HFFc6 (cell line): ENCODE data around the gene CALU. TPM values are rescaled to one million over a fixed set of nuclear protein-coding genes. Genes with fewer than 3 reads are reported as not detected.

Experiments
- DNase-seq: peaks from one replicate; pipeline ENCODE4 v3.0.0-alpha.2; 2018
- H3K27ac Mint-ChIP-seq: 2 replicates; pipeline ENCODE4 v1.8.0; 2020; ENCODE audit warnings: mild to moderate bottlenecking, mixed read lengths
- H3K27me3 Mint-ChIP-seq: 2 replicates; pipeline ENCODE4 v1.8.0; 2021; ENCODE audit warnings: mild to moderate bottlenecking, moderate library complexity, mixed read lengths; ENCODE audit not compliant: insufficient read depth
- H3K36me3 Mint-ChIP-seq: 2 replicates; pipeline ENCODE4 v1.8.0; 2021; ENCODE audit warnings: low read depth, mixed read lengths
- H3K4me1 Mint-ChIP-seq: 2 replicates; pipeline ENCODE4 v1.8.0; 2020; ENCODE audit warnings: low read depth, mixed read lengths
- H3K4me3 Mint-ChIP-seq: 2 replicates; pipeline ENCODE4 v1.8.0; 2020; ENCODE audit warnings: mild to moderate bottlenecking, moderate library complexity, mixed read lengths
- H3K9me3 Mint-ChIP-seq: 2 replicates; pipeline ENCODE4 v1.8.0; 2020; ENCODE audit warnings: mild to moderate bottlenecking, mixed read lengths
- total RNA-seq, 6 experiments: library from RNA; stranded (reverse); fragmentation: NEBNext Ultra II Directional; extraction: Animal tissue kit (Norgen Biotek cat#: 25700); gene quantifications; 2 replicates in 1 of 6; 3 replicates in 5 of 6; pipeline ENCODE4 v1.2.3, GENCODE V29; 2021
- TF ChIP-seq, protein P1 (sequence below): fragments of 200-600 bp; sonication (generic); IDR thresholded peaks from 2 replicates; pipeline ENCODE4 v1.5.0; 2021; ENCODE audit warnings: antibody characterized with exemption, mild to moderate bottlenecking

The CALU gene
- total RNA-seq, 6 experiments from 2014 or later, result 821 to 941 (median 887) TPM

DNA sequence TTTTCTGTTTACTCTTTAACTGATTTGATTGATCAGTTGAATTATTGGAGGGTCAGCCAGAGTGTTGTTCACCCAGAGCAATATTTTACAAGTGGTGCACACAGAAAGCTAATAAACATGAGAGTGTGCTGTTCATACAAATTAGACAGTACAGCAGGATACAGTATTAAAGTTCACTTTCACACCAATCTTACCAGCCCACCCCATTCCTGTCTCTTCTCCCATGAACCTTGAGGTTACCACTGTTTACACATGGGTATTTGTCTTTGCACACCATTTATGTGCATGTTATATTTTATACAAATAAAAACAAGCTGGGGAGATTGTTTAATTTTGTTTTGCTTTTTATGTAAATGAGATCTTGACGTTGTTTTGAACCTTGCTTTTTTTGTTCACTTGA is 6.5 kb downstream of the CALU start:
- no peaks in the 10 kb centered on the region for H3K9me3 Mint-ChIP-seq
- H3K27me3 Mint-ChIP-seq, result peaks cover 7% of the 10 kb centered on the region; the same call in 1 of the 2 replicates
- peaks cover 86% of the 10 kb centered on the region for H3K4me1 Mint-ChIP-seq
- H3K27ac Mint-ChIP-seq, result no peak overlapping the region
- no peak for DNase-seq
- H3K4me3 Mint-ChIP-seq, result no peak overlapping the region
- H3K36me3 Mint-ChIP-seq, result peaks cover 64% of the 10 kb centered on the region
- TF ChIP-seq, protein P1, sequence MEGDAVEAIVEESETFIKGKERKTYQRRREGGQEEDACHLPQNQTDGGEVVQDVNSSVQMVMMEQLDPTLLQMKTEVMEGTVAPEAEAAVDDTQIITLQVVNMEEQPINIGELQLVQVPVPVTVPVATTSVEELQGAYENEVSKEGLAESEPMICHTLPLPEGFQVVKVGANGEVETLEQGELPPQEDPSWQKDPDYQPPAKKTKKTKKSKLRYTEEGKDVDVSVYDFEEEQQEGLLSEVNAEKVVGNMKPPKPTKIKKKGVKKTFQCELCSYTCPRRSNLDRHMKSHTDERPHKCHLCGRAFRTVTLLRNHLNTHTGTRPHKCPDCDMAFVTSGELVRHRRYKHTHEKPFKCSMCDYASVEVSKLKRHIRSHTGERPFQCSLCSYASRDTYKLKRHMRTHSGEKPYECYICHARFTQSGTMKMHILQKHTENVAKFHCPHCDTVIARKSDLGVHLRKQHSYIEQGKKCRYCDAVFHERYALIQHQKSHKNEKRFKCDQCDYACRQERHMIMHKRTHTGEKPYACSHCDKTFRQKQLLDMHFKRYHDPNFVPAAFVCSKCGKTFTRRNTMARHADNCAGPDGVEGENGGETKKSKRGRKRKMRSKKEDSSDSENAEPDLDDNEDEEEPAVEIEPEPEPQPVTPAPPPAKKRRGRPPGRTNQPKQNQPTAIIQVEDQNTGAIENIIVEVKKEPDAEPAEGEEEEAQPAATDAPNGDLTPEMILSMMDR, result no peak

DNA sequence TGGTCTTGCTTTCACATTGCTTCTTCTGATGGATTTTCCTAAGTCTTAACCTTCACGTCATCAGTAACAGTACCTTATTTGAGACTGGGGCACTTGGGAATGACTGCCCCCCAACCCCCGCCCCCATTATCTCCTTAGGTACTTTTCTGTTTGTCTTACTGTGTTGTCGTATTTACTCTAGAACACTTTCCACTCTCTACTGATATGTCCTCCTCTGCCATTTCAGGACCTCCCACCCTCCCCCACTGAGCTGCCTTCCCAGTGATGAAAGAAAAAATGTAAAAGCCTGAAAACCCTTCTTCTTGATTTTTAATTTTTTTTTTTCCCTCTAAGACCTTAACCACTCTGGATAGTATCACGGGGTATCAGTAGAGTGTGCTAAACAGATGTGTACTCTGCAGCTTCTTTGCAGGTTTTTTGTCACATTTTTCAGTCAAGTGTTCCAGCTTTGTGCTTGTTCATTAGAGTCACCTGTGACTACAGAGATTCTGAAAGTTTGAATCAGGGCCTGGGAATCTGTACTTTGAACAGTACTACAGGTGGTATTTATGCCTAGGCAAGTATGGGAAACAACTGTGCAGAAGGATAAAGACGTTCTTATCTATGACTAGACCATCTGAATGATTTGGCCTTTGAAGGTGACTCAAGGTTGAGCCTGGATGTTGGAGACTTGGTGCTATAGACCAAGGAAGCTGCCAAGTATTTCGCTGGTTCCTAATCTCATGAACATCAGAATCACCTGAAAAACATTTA is 8.3 kb downstream of the CALU start:
- Mint-ChIP-seq H3K27ac (peak overlapping the region; percentile 1), H3K36me3 (peaks cover 50% of the 10 kb centered on the region), H3K9me3 (no peaks in the 10 kb centered on the region), H3K4me3 (no peak overlapping the region), H3K27me3 (no peaks in the 10 kb centered on the region), H3K4me1 (peaks cover 69% of the 10 kb centered on the region)
- TF ChIP-seq, protein P1, result no peak
- no peak for DNase-seq

DNA sequence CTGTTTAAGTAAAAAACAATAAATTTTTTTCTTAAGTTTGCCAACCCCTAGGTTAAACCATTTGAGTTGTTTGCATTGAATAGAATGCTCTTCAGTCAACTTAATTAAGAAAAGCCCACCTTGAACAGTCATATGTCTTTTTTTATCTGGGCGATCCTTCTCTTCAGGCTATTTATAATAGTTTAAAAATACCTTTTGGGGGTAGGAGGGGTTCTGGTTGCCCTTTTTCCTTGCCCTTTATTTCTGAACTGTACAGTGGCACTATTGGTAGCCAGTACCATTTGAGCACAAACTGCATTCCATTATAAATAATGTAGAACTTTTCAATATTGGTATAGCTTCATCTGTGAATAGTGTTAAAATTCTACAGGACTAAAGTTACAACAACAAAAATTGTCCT is 13.1 kb downstream of the CALU start:
- H3K4me1 Mint-ChIP-seq, result peaks cover 76% of the 10 kb centered on the region
- peaks cover 2% of the 10 kb centered on the region; the same call in 1 of the 2 replicates for H3K27me3 Mint-ChIP-seq
- no peak overlapping the region for H3K4me3 Mint-ChIP-seq
- H3K36me3 Mint-ChIP-seq, result peaks cover 51% of the 10 kb centered on the region
- H3K27ac Mint-ChIP-seq, result no peak overlapping the region; the same call in 1 of the 2 replicates
- DNase-seq, result no peak
- TF ChIP-seq, protein P1, result no peak
- H3K9me3 Mint-ChIP-seq, result no peaks in the 10 kb centered on the region

DNA sequence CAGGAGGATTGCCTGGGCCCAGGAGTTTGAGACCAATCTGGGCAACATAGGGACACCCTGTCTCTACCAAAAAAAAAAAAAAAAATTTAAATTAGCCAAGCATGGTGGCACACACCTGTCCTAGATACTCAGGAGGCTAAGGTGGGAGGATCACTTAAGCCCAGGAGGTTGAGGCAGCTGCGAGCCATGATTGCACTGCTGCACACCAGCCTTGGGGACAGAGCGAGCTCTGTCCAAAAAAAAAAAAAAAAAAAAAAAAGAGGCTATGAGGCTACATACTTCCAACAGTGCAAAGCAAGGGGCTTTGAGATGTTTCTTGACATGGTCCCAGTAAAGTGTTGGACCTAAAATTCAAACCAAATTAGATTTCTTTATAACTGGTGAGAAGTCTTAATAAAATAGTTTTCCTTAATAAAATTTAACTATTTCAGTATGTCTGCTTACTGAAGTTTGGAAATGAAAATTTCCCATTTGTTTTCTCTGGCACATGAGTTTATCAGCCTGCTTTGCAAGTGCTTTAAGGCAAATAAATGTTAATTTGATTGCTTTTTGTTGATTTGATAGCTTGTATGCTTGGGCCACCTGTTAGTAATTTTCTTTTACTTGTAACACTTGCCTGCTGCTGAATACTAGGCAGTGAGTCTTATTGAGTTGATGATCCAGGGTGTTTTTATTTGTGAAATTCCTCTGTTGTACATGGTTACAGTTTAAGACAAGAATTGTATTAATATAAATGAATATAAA is 16.1 kb downstream of the CALU start:
- DNase-seq, result no peak
- H3K9me3 Mint-ChIP-seq, result no peaks in the 10 kb centered on the region
- H3K27ac Mint-ChIP-seq, result peak overlapping the region; percentile 88
- peaks cover 2% of the 10 kb centered on the region; the same call in 1 of the 2 replicates for H3K27me3 Mint-ChIP-seq
- H3K4me1 Mint-ChIP-seq, result peaks cover 65% of the 10 kb centered on the region
- peaks cover 37% of the 10 kb centered on the region for H3K36me3 Mint-ChIP-seq
- H3K4me3 Mint-ChIP-seq, result peak overlapping the region; percentile 66
- TF ChIP-seq, protein P1, result no peak

DNA sequence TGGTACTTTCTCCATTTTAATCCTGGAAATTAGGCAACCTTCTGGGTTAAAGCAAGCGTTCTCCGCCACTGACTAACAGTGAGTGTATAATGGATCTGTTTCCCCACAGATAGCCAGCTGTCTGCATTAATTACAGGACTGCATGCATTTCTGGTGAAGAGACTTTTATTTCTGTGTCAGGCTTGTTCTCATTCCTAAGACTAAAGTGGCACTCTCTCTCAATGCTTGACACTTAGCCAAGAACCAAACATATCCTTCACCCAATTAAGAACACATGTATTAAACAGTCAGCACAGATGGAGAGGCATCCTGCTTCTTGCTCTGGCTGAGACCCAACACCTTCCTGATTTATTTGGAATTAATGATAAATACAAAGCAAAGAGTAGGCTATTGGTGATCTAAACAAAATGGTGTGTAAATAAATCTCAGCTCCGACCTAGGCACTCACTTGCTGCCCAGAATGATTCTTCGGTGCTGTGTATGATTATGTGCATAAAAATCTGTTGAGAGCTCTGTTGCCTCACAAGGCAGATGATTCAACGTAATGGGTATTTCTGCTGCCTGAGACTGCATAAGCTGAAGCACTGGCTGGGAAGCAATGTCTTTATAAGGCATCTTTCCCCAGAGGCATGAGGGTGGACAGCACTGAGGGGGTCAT is 16.8 kb downstream of the CALU start:
- TF ChIP-seq, protein P1, result no peak
- peak; percentile 94 for DNase-seq
- Mint-ChIP-seq H3K4me1 (peaks cover 61% of the 10 kb centered on the region), H3K4me3 (peak overlapping the region; percentile 66), H3K27ac (peak overlapping the region; percentile 88), H3K36me3 (peaks cover 37% of the 10 kb centered on the region), H3K27me3 (peaks cover 2% of the 10 kb centered on the region; the same call in 1 of the 2 replicates), H3K9me3 (no peaks in the 10 kb centered on the region)
